Activated CD4-positive, CD25-positive, alpha-beta regulatory T cell treated with anti-CD3 and anti-CD28 coated beads, Interleukin-2, amount 50 U/mL, for 24 hours (primary cell): ENCODE results near the gene CCDC112.

ENCODE experiments used
- ATAC-seq, 2 donors: fragments of 150-1000 bp; cut with Tn5 transposase; one replicate each; pipeline ENCODE4 v1.10.0; 2021; ENCODE audit warnings: mild to moderate bottlenecking in 1 of 2, moderate library complexity in 1 of 2

The CCDC112 gene

DNA sequence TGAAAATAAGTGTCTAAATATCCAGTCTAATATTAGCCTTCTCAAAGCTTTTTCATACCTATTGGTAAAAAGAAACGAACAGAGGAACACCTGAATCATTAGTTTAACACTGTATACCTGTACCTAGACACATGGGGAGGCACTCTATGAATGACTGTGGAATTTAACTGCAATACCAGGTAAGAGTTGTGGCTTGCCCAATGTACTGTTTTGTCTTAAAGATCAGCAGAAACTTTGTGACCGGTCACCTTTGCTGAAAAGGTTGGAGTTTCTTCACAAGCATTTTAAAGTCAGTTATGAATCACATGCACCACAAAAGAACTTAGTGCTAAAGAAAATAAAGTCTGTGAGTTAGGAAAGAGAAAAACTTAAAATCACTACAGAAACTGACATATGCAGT is 36.2 kb downstream of the CCDC112 start:
- ATAC-seq, result no peak

DNA sequence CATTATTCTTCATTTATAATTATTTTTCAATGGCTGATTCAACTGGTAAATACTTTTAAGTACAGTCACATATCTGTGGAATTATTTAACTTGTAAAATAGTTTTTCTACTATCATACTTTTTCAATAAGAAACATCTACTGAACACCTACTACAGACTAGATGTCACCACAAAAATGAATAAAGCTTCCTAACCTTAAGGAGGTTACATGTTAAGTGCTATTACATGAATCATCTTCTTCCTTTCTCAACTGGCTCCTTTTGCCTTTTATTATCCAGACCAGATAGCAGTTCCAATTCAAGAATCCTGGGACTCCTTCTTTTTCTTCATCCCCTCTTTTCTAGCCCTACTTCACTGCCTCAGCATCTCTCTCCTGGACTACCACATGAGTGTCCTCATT is 38.5 kb downstream of the CCDC112 start:
- no peak for ATAC-seq

- ATAC-seq, result peak in 1 of 2 donors; percentile 27
Observed at GRCh38 chr5:115249379-115249778, 47.1 kb downstream of the CCDC112 start.

DNA sequence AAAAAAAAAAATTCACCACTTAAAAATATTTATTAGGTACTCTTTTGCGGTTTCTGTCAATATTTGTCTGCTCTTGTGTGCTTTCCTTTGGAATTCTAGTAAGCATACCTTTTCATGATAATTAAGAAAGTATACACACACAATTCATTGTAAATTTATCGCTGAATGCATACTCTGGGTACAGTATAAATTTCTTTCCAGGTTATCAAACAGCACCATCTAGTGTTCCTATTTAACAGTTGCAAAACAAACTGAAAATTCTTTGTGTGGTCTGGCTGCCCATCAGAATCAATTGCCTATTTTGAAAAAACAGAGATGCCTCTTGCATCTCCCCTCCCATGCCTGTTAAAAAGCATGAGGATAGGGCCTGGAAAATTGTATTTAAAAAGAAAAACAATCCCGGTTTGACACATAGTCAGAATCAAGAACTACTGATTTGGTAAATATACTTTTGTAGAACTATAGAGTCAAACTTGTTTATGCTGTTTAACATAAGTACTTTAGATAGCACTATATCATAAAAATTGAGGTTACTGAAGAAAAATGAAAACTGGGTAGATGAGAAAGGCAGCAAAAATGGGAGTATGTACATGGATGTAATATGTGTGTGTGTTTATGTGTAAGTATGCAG is 50.0 kb downstream of the CCDC112 start:
- ATAC-seq, result peak; percentile 44 to 48

- ATAC-seq, result peak; percentile 60 to 70
Observed at GRCh38 chr5:115243412-115243811, 53.0 kb downstream of the CCDC112 start.

DNA sequence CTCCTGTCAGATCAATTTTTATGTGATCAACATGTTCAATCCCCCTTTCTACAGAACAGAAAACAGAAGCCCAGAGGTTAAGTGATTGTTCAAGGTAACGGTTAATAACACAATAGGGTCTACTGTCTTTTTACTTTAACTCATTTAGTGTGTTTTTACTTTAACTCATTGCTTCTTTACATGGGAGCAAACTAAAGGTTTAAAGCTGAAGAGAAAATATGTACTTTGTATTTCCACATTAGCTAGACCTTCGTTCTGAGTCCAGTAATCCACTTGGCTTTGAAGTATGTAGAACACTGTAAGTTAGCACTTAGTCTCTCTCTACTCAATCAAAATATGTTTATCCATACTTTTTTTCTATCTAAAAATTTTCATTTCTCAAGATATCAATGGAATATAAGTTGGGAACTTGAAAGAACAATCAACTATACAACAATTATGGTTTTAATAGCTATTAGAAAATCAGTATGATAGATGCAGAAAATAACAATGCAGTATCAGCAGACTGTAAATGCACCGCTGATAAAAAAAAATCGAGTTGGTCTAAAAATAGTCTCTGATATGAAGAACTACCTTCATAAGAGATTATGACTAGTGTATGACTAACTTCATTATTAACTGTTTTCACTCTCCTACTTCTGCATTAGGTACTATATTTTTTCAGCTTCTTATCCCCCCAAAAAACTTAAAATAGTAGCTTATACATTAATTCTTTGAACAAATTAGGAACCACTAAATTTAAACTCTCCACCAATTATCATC is 54.4 kb downstream of the CCDC112 start:
- ATAC-seq, result peak; percentile 58 to 65

DNA sequence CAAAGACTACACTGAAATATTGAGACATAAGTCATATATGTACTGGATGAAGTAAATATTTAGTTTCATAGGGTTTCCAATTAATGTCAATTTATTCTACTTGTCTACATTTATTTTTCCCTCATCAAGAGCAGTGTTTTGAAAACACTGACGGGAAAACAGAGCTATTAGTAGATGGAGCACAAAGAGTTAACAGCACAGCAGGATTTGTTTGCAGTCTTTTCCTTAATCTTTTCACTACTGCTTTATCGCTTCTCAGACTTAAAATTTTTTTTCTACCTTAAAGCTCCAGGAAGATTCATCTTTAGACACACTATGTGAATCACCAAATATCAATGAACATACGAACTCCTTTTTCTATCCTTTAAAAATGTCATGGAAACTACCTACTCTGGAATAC is 59.4 kb downstream of the CCDC112 start:
- ATAC-seq, result no peak

- ATAC-seq, result no peak
Observed at GRCh38 chr5:115236599-115236998, 59.9 kb downstream of the CCDC112 start.

DNA sequence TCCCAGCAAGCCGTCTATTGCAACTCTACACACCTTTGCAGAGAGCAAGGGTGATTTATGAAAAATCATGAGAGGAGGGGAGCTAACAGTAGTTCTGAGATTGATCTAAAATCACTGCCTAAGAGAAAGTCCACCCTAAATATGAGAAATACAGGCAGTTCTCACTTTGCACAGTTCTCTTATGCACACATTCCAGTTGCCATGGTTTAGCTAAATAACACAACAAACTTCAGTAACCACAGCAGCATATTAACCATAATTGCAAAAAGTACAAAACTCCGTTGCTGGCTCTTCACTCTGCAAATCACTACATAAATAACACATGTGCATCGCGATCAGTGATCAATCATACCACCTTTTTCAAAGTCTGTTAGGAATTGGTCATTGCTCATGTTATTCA is 64.9 kb downstream of the CCDC112 start:
- ATAC-seq, result no peak

- no peak for ATAC-seq
Observed at GRCh38 chr5:115229606-115230005, 66.8 kb downstream of the CCDC112 start.

DNA sequence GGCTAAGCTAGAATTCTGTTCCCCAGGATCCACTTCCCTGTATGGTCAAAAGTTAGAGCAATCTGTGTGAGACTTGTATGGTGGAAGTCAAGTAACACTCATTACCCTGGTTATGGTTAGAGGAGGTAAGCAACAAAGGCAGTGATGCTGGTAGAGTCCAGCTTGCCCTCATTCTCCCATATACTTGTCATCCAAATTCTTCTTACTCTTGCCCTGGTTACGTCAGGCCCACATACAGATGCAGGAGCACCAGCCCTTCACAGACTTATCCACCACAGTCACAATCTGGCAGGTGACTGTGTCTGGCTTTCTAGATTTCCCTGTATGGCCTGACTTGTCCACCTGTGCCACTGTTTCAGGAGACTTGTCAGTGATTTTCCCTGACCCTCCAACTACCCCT is 69.2 kb downstream of the CCDC112 start:
- ATAC-seq, result no peak
